NK-92 treated with Interleukin-12 subunit alpha and Interleukin-12 subunit beta, amount 100 ng/mL, for 24 hours (cell line): ENCODE results near the gene PDE7B.

Source experiments
- DNase-seq: peaks from one replicate; lab custom pipeline; 2025; lab: John Stamatoyannopoulos, UW

PDE7B gene

GRCh38 chr6:135990855-135991464 is 139.5 kb downstream of the PDE7B start:
- DNase-seq: no peak

- no peak for DNase-seq
Measured at GRCh38 chr6:135992739-135993138, 141.2 kb downstream of the PDE7B start.

- no peak for DNase-seq
Measured at GRCh38 chr6:135993361-135993760, 141.9 kb downstream of the PDE7B start.

- no peak for DNase-seq
Measured at GRCh38 chr6:135994857-135995544, 143.5 kb downstream of the PDE7B start.

GRCh38 chr6:135995545-135995898 is 144.0 kb downstream of the PDE7B start:
- DNase-seq: no peak

GRCh38 chr6:135996668-135997067 is 145.2 kb downstream of the PDE7B start:
- no peak for DNase-seq

- DNase-seq: no peak
Measured at GRCh38 chr6:135999393-135999792, 147.9 kb downstream of the PDE7B start.

GRCh38 chr6:136007345-136007744 is 155.8 kb downstream of the PDE7B start:
- no peak for DNase-seq

- no peak for DNase-seq
Measured at GRCh38 chr6:136011475-136011874, 160.0 kb downstream of the PDE7B start.

GRCh38 chr6:136012198-136012887 is 160.8 kb downstream of the PDE7B start:
- no peak for DNase-seq

- DNase-seq: no peak
Measured at GRCh38 chr6:136012943-136013342, 161.4 kb downstream of the PDE7B start.

- no peak for DNase-seq
Measured at GRCh38 chr6:136014454-136015437, 163.2 kb downstream of the PDE7B start.

GRCh38 chr6:136015531-136015930 is 164.0 kb downstream of the PDE7B start:
- no peak for DNase-seq

- DNase-seq: no peak
Measured at GRCh38 chr6:136016228-136017225, 165.0 kb downstream of the PDE7B start.

GRCh38 chr6:136020691-136021090 is 169.2 kb downstream of the PDE7B start:
- DNase-seq: no peak

- no peak for DNase-seq
Measured at GRCh38 chr6:136022224-136022874, 170.8 kb downstream of the PDE7B start.

- no peak for DNase-seq
Measured at GRCh38 chr6:136024711-136025110, 173.2 kb downstream of the PDE7B start.

GRCh38 chr6:136025736-136026135 is 174.2 kb downstream of the PDE7B start:
- DNase-seq: no peak

- DNase-seq: no peak
Measured at GRCh38 chr6:136030131-136030530, 178.6 kb downstream of the PDE7B start.

- DNase-seq: no peak
Measured at GRCh38 chr6:136031982-136032381, 180.5 kb downstream of the PDE7B start.
